H9 (cell line): ENCODE data around the gene SEL1L. TPM values are rescaled to one million over a fixed set of nuclear protein-coding genes. Genes with fewer than 3 reads are reported as not detected.

Source experiments
- DNase-seq: peaks from one replicate; pipeline ENCODE4 v3.0.0-alpha.2; 2017
- H2AFZ ChIP-seq: one replicate; pipeline ENCODE4 v1.6.1; 2013; ENCODE audit warnings: mild to moderate bottlenecking, low read length, control low read depth, moderate library complexity
- H2AK5ac ChIP-seq: 2 replicates; pipeline ENCODE4 v1.6.1; 2013; ENCODE audit warnings: low read length, control low read depth, mixed read lengths; ENCODE audit not compliant: insufficient read length
- H2BK120ac ChIP-seq: one replicate; pipeline ENCODE4 v1.6.1; 2013; ENCODE audit warnings: low read depth, mild to moderate bottlenecking, low read length, control low read depth, inconsistent platforms; ENCODE audit not compliant: poor library complexity, severe bottlenecking
- H2BK12ac ChIP-seq: 2 replicates; pipeline ENCODE4 v1.6.1; 2013; ENCODE audit warnings: low read length, control low read depth, mixed read lengths, low read depth; ENCODE audit not compliant: insufficient read length
- H2BK15ac ChIP-seq: 2 replicates; pipeline ENCODE4 v1.6.1; 2013; ENCODE audit warnings: low read depth, low read length, control low read depth
- H2BK20ac ChIP-seq: one replicate; pipeline ENCODE4 v1.6.1; 2013; ENCODE audit warnings: low read depth, mild to moderate bottlenecking, low read length, control low read depth, inconsistent platforms; ENCODE audit not compliant: poor library complexity, severe bottlenecking
- H2BK5ac ChIP-seq: 2 replicates; pipeline ENCODE4 v1.6.1; 2013; ENCODE audit warnings: low read length, control low read depth, mixed read lengths; ENCODE audit not compliant: insufficient read length
- H3K14ac ChIP-seq: 2 replicates; pipeline ENCODE4 v1.6.1; 2013; ENCODE audit warnings: low read length, control low read depth; ENCODE audit not compliant: insufficient read depth
- H3K18ac ChIP-seq: 2 replicates; pipeline ENCODE4 v1.6.1; 2013; ENCODE audit warnings: low read depth, mild to moderate bottlenecking, mixed read lengths, low read length, control low read depth; ENCODE audit not compliant: insufficient read length
- H3K23ac ChIP-seq: 2 replicates; pipeline ENCODE4 v1.6.1; 2013; ENCODE audit warnings: low read length, control low read depth, mixed read lengths, low read depth; ENCODE audit not compliant: insufficient read length
- H3K23me2 ChIP-seq: 2 replicates; pipeline ENCODE4 v1.6.1; 2013; ENCODE audit warnings: low read depth, mild to moderate bottlenecking, mixed read lengths, low read length, control low read depth; ENCODE audit not compliant: insufficient read length, poor library complexity, severe bottlenecking
- H3K27ac ChIP-seq: 2 replicates; pipeline ENCODE4 v1.5.1; 2013; ENCODE audit warnings: low read length, control low read depth, mixed read lengths, low read depth; ENCODE audit not compliant: insufficient read length
- H3K27me3 ChIP-seq: 2 replicates; pipeline ENCODE4 v1.6.1; 2013; ENCODE audit warnings: low read length, control low read depth, inconsistent platforms; ENCODE audit not compliant: insufficient read depth
- H3K4ac ChIP-seq: 2 replicates; pipeline ENCODE4 v1.6.1; 2013; ENCODE audit warnings: low read depth, mild to moderate bottlenecking, control low read depth, inconsistent platforms, low read length, moderate library complexity
- H3K4me1 ChIP-seq: 2 replicates; pipeline ENCODE4 v1.6.1; 2013; ENCODE audit warnings: low read length, control low read depth, inconsistent platforms; ENCODE audit not compliant: insufficient read depth
- H3K4me2 ChIP-seq: 2 replicates; pipeline ENCODE4 v1.6.1; 2013; ENCODE audit warnings: low read length, control low read depth, mixed read lengths; ENCODE audit not compliant: insufficient read length, insufficient read depth
- H3K56ac ChIP-seq: 2 replicates; pipeline ENCODE4 v1.6.1; 2013; ENCODE audit warnings: low read depth, mild to moderate bottlenecking, mixed read lengths, low read length, control low read depth; ENCODE audit not compliant: insufficient read length
- H3K79me1 ChIP-seq: 2 replicates; pipeline ENCODE4 v1.6.1; 2013; ENCODE audit warnings: low read depth, mild to moderate bottlenecking, moderate library complexity, low read length, control low read depth, inconsistent platforms; ENCODE audit not compliant: insufficient read depth, poor library complexity, severe bottlenecking
- H3K79me2 ChIP-seq: 2 replicates; pipeline ENCODE4 v1.6.1; 2013; ENCODE audit warnings: low read length, control low read depth, inconsistent platforms; ENCODE audit not compliant: insufficient read depth
- H3K9ac ChIP-seq: 2 replicates; pipeline ENCODE4 v1.6.1; 2013; ENCODE audit warnings: low read length, control low read depth, mixed read lengths; ENCODE audit not compliant: insufficient read length; ENCODE audit errors: extremely low read depth
- H3K9me3 ChIP-seq: one replicate; pipeline ENCODE4 v1.6.1; 2013; ENCODE audit warnings: low read depth, low read length, inconsistent platforms; ENCODE audit not compliant: control insufficient read depth
- H3T11ph ChIP-seq: one replicate; pipeline ENCODE4 v1.6.1; 2013; ENCODE audit warnings: mild to moderate bottlenecking, low read length, control low read depth, inconsistent platforms
- H4K20me1 ChIP-seq: one replicate; pipeline ENCODE4 v1.6.1; 2013; ENCODE audit not compliant: control insufficient read depth, insufficient read length, insufficient read depth
- H4K5ac ChIP-seq: 2 replicates; pipeline ENCODE4 v1.6.1; 2013; ENCODE audit warnings: low read depth, mild to moderate bottlenecking, mixed read lengths, low read length, control low read depth; ENCODE audit not compliant: insufficient read length
- H4K8ac ChIP-seq: replicated peaks from 2 replicates; pipeline ENCODE4 v1.6.1; 2013; ENCODE audit warnings: low read length, control low read depth, mixed read lengths, low read depth; ENCODE audit not compliant: insufficient read length
- H4K91ac ChIP-seq: 2 replicates; pipeline ENCODE4 v1.6.1; 2013; ENCODE audit warnings: low read depth, mild to moderate bottlenecking, moderate library complexity, mixed read lengths, low read length, control low read depth; ENCODE audit not compliant: insufficient read length
- H3K27ac Mint-ChIP-seq, 3 experiments: 2 replicates in 2 of 3; 3 replicates in 1 of 3; pipeline ENCODE4 v1.8.0; 2020 to 2021; ENCODE audit warnings: mixed read lengths in 3 of 3, mild to moderate bottlenecking in 1 of 3, moderate library complexity in 1 of 3
- H3K27me3 Mint-ChIP-seq: 2 replicates; pipeline ENCODE4 v1.8.0; 2021; ENCODE audit warnings: low read depth, mild to moderate bottlenecking, moderate library complexity, mixed read lengths
- H3K36me3 Mint-ChIP-seq, 3 experiments: 2 replicates in 2 of 3; 3 replicates in 1 of 3; pipeline ENCODE4 v1.8.0; 2020 to 2021; ENCODE audit warnings: low read depth in 3 of 3, mixed read lengths in 3 of 3; ENCODE audit not compliant: insufficient read depth in 1 of 3
- H3K4me1 Mint-ChIP-seq, 2 experiments: 2 replicates each; pipeline ENCODE4 v1.8.0; 2020; ENCODE audit warnings: mixed read lengths in 2 of 2
- H3K4me3 Mint-ChIP-seq, 2 experiments: 2 replicates in 1 of 2; 3 replicates in 1 of 2; pipeline ENCODE4 v1.8.0; 2020 to 2021; ENCODE audit warnings: mild to moderate bottlenecking in 2 of 2, mixed read lengths in 2 of 2, moderate library complexity in 1 of 2
- H3K9me3 Mint-ChIP-seq, 2 experiments: 2 replicates in 1 of 2; 3 replicates in 1 of 2; pipeline ENCODE4 v1.8.0; 2020; ENCODE audit warnings: mild to moderate bottlenecking in 2 of 2, mixed read lengths in 2 of 2, moderate library complexity in 1 of 2
- CTCF ChIP-seq: fragments of 200-600 bp; sonication (generic); conservative IDR thresholded peaks from 3 replicates; pipeline ENCODE4 v1.8.0; 2021; ENCODE audit warnings: antibody characterized with exemption, mild to moderate bottlenecking
- WGBS: extraction: QIAGEN DNeasy Blood & Tissue Kit; methylation state at CpG from one replicate; pipeline ENCODE4 v1.1.7; 2013; ENCODE audit warnings: missing lambda C conversion rate, low lambda C conversion rate, mixed read lengths; ENCODE audit not compliant: insufficient read length; ENCODE audit errors: extremely low coverage; 5-methylcytosine and 5-hydroxymethylcytosine counted together
- total RNA-seq: library from RNA; stranded (reverse); gene quantifications from 2 replicates; pipeline ENCODE4 v1.2.1, GENCODE V29; 2021

Gene SEL1L
- total RNA-seq, 1 experiment from 2014 or later: 27.5 TPM

- Histone ChIP-seq H3K4ac (no peak overlapping the region), H3T11ph (no peak overlapping the region), H3K27ac (no peak overlapping the region), H3K9ac (no peak overlapping the region), H2BK20ac (no peak overlapping the region), H2AFZ (no peak overlapping the region), H3K9me3 (no peaks in the 10 kb centered on the region), H3K56ac (no peak overlapping the region), H3K4me2 (no peak overlapping the region), H4K8ac (no peak overlapping the region), H2BK12ac (no peak overlapping the region), H3K79me2 (no peaks in the 10 kb centered on the region), H3K18ac (no peak overlapping the region), H3K27me3 (no peaks in the 10 kb centered on the region), H3K79me1 (no peaks in the 10 kb centered on the region), H2BK120ac (no peak overlapping the region), H3K4me1 (peaks cover 5% of the 10 kb centered on the region; the same call in 1 of the 2 replicates), H4K20me1 (no peaks in the 10 kb centered on the region), H4K5ac (no peak overlapping the region), H2BK15ac (no peak overlapping the region), H3K23ac (no peak overlapping the region), H4K91ac (no peak overlapping the region), H2AK5ac (no peak overlapping the region), H2BK5ac (no peak overlapping the region), H3K14ac (no peak overlapping the region), H3K23me2 (no peaks in the 10 kb centered on the region)
- WGBS: no CpG with 5 or more reads among the region's 11 CpGs
- no peaks in the 10 kb centered on the region for H3K36me3 Mint-ChIP-seq
- no peak overlapping the region for H3K27ac Mint-ChIP-seq
- no peak overlapping the region; a peak in 1 of 5 replicates for H3K4me3 Mint-ChIP-seq
- DNase-seq: no peak
- H3K4me1 Mint-ChIP-seq: peaks cover 29 to 30% of the 10 kb centered on the region in 2 experiments
- H3K9me3 Mint-ChIP-seq: peaks cover 2 to 3% of the 10 kb centered on the region in 2 experiments; a peak in 3 of 5 replicates
- peaks cover 3% of the 10 kb centered on the region; the same call in 1 of the 2 replicates for H3K27me3 Mint-ChIP-seq
- TF ChIP-seq CTCF: no peak
Measured at GRCh38 chr14:81452341-81453133, 81.1 kb downstream of the SEL1L start.
